ENCODE measurements around the gene DDO.
A peak's percentile ranks its signal among the peaks of the same experiment; 100 is the strongest.

The DDO gene, protein sequence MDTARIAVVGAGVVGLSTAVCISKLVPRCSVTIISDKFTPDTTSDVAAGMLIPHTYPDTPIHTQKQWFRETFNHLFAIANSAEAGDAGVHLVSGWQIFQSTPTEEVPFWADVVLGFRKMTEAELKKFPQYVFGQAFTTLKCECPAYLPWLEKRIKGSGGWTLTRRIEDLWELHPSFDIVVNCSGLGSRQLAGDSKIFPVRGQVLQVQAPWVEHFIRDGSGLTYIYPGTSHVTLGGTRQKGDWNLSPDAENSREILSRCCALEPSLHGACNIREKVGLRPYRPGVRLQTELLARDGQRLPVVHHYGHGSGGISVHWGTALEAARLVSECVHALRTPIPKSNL

DNA sequence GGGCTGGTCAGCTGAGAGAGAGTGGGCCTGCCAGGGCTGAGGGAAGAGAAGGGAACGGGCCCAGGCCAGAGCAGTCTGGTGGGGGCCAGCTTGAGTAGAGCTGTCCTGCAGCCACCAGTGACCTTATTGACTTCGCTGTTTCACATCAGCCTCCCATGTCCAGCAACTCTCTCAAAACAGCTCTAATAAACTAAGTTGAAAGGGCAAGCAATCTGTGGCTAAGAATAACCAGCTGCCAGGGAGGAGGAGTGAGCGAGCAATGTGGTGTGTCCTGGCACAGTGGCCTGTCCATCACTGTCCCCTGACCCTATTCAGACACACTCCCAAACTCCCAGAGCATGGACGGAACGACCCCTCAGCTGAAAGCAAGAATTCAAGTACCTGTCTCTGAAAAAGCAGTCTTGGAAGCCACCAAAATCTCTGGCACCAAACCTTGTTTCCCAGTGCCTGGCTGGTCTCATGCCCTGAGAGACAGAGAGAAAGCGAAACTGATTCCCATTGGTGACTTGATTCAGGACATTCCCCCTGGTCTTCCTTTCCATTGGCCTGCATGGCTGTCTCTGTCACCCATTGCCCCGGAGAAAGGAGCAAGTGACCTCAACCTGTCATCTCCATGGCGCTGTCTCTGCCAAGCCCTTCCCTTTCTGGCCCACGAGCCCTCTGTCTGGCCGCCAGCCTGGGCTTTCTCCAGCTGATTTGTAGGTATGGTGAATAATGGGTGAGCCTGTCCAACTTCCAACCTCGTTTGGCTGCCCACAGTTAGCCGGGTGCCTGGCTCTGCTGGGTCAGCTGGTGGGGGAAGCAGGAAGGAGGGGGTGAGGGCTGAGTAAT lies at the start of gene DDO:
Gene DDO, minus strand, starts transcription at position 490 of the 831 bp plus-strand sequence. CDS start 2,113 bp downstream, outside the sequence.
- no peak for DNase-seq

DNA sequence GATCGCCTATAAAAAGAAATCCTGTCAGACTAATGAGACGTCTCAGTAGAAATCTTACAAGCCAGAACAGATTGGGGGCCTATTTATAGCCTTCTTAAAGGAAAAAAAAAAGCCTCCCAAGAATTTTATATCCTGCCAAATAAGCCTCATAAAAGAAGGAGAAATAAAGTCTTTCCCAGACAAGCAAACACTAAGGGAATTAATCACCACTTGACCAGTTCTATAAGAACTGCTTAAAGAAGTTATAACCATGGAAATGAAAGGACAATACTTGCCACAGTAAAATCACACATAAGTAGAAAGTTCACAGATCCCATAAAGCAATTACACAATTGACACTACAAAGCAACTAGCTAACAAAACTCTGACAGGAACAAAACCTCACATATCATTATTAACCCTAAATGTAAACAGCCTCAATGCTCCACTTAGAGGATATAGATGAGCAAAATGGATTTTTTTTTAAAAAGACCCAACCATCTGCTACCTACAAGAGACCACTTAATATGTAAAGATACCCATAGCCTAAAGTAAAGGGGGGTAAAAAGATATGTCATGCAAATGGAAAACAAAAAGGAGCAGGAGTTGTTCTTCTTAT lies 47.6 kb upstream of the DDO start:
- DNase-seq, result no peak

DNA sequence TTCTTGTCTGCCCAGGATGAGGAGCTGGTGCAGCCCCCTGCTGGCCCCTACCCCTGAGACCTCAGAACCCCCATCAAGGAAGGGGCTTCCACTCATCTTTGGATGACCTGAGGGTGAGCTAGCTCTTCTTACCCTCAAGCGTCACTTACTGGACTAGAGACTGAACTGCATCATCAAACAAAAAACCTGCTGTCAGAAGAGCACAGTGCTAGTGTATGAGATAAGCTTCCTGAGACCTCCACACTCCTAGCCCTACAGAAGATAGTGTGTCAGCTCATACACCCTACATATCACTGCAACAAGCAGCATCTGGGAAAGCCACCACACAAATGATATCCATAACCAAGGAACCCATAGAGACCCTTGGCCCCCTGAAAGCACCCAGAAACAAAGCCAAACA lies 46.0 kb upstream of the DDO start:
- no peak for DNase-seq

DNA sequence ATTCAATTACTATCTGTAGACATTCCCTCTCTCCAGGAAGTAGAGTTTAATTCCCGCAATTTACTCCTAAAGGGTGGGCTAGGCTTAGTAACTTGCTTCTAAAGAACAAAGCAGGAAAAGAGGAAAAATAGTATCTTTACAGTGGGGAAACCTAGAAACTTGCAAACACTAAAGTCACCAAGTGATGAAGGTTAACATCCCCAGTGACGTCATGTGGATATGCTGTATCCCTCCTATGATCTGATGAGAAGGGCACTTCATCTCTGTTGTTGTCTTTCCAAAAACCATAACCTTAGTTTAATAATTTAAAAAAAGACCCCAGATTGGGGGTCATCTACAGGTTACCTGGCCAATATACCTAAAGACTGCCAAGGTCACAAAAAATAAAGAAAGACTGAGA lies 43.8 kb upstream of the DDO start:
- DNase-seq, result no peak

DNA sequence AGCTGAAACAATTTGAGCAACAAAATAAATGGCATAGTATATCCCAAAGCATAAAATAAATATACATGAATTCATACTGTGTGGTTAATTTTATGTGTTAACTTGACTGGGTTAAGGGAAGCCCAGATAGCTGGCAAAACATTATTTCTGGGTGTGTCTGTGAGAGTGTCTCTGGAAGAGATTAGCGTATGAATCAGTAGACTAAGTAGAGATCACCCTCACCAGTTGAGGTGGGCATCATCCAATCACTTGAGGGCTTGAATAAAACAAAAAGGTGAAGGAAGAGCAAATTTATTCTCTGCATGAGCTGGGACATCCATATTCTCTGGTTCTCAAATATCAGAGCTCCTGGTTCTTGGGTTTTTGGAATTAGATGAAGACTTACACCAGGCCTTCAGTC lies 43.1 kb upstream of the DDO start:
- no peak for DNase-seq

DNA sequence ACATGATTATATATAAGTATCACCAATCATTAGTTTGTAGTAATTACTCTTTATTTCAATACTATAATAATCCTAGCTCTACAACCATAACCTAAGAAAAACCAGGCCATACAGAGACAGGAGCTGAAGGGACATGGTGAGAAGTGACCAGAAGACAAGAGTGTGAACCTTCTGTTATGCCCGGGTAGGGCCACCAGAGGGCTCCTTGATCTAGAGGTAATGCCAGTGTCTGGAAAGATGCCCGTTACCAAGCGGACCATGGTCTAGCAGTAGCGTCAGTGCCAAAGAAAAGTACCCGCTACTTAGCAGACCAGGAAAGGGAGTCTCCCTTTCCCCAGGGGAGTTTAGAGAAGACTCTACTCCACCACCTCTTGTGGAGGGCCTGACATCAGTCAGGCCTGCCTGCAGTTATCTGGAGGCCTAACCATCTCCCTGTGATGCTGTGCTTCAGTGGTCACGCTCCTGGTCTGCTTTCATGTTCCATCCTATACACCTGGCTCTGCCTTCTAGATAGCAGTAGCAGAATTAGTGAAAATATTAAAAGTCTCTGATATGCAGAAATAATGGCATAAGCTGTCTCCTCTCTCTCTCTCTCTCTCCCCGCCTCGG lies 42.3 kb upstream of the DDO start:
- DNase-seq, result peak; percentile 78

DNA sequence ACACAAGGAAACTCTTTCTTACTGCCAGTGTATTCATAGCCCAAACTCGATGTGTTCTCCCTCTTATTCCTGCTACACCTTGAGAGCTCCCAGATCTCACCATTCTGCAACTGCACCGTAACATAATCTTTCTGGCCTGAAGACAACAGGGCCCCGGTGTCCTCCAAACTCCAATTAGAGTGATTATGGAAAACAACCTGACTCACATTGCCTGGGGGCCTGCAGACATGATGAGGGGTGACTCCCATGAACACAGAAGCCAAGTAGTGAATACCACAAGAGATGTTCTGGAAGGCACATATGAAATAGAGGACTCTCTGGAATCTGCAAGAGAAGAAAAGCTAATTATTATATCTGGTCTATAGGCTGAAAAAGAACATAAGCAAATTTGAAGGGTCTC lies 41.3 kb upstream of the DDO start:
- no peak for DNase-seq

DNA sequence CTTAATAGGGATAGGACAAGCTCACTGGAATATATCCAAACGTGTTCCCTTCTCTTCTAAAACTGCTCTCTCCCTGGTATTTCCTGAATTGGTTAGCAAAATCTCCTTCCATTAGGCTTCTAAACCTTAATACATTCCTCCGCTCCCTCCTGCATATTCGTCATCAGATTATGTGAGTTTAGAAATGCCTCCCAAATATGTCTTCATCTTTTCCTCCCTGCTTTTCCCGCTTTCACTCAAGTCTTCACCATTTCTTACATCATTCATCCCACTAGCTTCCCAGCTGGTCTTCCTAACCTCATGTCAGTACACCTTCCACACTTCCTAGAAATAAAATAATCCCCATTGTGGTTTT lies 34.1 kb upstream of the DDO start:
- no peak for DNase-seq

DNA sequence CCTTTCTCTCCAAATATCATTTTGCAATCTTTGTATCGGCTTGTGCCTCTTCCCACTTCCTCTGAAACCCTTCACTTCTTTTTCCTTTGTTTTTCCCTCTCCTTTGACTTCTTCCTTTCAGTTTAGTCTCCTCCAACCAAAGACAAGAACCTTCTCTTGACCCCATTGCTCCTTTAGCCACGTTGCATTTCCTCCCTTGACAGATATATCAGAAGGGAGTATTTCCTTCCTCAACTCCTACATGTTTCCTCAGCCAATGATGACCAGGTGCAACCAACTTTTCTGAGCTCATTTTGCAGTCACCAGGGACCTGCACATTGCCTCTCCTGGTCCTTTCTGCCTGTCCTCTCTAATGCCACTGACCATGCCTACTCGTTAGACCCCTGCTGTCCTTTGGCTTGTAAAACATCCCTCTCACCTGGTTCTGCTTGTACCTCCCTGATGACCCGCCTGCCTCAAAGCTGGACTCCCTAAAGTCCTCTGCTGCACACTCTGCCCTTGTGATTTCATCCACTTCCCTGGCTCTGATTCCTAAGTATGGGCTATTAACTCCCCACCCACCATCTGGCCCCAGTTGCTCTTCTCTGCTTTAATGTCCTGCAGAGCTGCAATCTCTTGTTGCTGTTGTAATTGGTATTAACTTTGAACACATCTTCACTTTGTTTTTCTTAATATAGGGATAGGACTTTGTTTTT lies 33.6 kb upstream of the DDO start:
- DNase-seq, result peak; percentile 98 to 99

DNA sequence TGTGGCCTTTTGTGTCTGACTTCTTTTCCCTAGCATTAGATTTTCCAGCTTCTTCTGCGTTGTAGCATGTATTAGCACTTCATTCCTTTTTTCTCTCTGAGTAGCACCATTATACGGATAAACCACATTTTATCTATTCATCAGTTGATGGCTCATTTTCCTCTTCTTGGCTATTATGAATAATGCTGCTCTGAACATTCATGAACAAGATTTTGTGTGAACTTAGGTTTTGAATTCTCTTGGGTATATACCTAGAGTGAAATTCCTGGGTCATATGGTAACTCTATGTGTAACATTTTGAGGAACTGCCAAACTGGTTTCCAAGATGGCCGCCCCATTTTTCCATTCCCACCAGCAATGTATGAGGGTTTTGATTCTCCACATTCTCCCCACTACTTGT lies 32.4 kb upstream of the DDO start:
- no peak for DNase-seq

DNA sequence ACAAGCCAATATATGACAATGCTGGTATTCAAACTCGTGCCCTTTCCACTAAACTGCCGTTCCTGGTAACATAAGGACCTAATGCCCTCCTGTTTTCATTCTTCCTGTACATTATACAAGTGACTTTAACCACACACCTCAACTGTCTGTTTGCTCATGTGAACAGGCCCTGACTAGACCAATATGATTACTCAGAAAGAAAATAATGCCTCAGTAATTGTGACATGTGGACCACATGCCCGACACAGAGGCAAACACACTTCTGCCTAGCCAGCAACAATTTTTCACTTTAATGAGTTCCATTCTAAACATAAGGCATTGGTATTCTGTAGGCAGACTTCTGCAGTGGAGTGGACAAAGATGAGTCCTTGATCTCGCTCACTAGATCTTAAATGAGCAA lies 31.0 kb upstream of the DDO start:
- no peak for DNase-seq

DNA sequence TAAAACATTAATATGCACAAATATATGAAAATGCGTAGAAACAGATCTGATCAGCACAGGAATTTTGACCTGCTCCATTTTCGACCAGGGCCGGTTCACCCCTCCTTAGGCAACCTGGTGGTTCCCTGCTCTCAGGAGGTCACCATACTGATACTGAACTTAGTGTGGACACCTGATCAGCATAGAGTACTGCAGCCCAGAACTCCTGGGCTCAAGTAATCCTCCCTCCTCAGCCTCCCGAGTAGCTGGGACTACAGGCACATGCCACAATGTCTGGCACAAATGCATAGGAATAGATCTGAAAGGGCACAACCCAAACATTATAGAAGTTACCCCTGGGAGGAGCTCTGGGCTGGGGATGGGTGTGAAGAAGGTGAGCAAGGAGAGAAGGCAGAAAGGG lies 24.7 kb upstream of the DDO start:
- no peak for DNase-seq

DNA sequence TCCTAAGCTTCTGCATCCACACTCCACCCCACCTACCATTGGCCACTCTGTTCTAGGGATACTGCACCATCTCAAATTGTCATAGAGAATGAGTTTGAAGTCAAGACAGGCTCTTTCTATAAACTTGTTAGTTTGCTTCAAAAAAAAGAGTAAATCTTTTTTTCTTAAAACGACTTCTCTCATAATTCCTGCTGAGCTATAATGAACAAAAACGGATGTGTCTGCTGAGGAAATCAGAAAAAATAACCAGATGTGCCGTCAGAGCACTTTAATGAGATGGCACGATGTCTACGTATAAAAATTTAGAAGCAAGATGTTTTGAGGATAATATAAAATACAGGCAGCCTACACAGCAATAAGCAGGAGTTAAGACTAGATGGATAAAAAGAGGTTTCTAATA lies 24.0 kb upstream of the DDO start:
- DNase-seq, result no peak

DNA sequence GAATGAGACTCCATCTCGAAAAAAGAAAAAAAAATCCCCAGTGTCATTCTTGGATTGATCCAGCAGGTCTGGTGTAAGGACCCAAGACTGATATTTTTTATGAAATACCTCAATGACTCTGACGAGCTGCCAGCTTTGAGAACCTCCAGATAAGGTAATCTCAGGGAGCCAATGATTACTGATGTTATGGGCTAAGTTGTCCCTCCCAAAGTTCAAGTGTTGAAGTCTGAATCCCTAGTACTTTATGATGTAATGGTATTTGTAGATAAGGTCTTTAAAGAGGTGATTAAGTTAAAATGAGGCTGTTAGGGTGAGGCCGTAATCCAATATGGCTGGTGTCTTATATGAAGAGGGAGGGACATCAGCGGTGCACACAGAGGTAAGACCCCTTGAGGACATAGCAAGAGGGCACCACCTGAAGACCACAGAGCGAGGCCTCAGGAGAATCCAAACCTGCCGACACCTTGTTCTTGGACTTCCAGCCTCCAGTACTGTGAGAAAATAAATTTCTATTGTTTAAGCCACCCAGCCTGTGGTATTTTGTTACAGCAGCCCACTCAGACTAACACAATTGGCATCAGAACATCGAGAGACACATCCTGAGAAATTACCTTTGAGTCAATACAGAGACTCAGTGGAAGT lies 19.7 kb upstream of the DDO start:
- no peak for DNase-seq

DNA sequence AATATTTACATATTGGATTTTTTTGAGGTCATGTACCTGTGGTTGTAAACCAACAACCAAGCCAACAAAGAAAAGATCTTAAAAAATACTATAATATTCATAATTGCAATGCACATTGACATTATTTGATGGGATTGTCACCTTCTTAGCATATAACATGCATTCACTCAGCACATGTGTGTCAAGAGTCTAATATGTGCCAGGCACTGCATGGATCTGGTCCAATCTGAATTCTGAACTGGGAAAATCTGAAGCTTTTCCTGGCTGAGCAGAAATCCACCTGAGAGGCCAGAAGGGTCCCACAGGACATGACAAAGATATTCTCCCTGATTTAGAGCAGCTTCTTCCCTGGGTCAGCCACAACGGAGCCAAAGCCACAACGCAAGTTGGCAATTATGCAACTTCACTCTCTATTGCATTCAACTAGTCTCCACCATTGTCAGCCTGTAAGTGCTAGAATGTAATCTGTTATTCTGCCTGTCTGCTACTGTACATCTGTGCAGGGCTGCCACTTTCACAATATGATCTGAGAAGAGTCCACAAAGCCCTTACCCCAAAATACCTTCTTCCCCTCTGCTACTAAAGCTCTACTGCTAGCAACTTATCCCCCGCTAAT lies 17.0 kb upstream of the DDO start:
- peak; percentile 82 to 87 for DNase-seq

DNA sequence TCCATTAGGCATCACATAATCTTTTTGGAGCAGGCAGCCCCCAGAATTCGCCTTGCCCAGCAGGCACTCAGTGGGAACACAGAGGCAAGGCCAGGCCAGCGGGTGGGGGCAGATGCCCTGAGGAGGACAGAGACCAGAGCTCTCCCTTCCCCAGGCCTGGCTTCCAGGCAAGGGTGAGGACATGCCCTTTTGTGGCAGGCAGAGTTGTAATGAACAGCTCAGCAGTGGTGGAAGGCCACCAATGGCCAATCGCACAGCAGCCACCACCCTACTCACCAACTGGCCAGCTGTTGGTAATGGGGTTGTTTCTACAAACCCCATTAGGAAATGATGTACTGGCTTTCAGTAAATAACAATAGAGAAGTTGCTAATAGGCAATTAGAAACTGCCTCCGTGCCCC lies 15.4 kb upstream of the DDO start:
- DNase-seq, result no peak

DNA sequence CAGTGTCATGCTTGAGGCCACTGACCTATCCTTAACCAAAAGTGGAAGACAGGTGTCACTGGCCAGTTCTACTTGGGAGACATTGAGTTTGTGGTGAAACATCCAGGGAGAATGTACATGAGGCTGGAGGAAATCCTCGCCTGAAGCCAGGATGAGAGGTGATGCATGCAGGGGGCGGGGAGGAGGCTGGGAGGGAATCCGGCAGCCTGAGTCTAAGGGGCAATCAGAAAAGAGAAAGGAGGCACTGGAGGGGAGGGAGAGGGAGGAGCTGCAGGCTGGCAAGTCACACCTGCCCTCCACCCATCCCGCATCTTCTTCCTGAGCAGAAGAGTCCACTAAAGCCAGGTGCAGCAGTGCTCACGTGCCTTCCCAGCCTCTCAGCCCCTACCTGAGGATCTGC lies 14.9 kb upstream of the DDO start:
- DNase-seq, result no peak

DNA sequence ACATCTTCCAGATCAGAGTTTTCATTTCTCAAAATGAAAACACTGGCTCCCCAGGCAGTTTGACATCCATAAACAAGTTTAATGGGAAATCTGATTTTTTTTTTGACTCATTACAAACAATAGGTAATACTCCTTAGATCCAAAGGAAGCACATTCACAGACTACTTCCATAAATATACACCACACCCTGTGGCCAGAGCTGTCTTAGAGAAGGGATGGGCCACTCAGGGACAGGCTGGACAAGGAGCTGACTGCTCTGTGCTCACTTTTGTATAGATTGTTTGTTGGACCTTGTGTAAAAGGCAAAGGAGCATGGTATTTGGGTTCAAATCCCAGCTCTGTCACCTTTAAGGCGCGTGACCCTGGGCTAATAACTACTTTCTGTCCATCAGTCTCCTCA lies 12.8 kb upstream of the DDO start:
- no peak for DNase-seq

DNA sequence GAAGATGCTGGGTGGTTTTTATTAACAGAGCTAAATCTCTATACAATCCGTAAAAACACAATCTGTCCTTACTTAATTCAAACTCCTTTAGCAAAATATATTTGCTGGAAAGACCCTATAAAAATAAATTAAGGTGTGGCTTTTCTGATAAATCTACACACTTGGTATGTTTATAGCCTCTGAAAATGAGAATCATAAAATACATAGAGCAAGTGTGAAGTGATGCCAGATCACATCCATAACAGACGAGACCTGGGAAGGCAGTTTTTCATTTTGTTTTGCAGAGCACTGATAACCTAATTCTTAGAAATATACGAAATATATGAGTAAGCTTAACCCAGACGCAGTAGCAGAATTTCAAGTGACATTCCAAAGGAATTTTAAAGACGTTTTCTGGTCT lies 10.4 kb upstream of the DDO start:
- DNase-seq, result no peak

DNA sequence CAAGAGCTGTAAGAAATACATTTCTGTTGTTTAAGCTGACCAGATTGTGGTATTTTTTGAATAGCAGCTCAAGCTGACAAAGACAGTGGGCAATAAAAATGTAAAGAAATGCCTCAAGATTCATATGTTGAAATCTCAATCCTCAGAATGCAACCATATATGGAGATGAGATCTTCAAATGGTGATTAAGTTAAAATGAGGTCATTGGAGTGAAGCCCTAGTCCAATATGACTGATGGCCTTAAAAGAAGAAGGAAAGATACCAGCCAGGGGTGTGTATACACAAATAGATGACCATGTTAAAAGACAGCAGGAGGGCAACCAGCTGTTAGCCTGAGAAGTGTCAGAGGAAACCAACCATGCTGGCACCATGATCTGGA lies 7.1 kb upstream of the DDO start:
- DNase-seq, result peak; percentile 40 to 53

DNA sequence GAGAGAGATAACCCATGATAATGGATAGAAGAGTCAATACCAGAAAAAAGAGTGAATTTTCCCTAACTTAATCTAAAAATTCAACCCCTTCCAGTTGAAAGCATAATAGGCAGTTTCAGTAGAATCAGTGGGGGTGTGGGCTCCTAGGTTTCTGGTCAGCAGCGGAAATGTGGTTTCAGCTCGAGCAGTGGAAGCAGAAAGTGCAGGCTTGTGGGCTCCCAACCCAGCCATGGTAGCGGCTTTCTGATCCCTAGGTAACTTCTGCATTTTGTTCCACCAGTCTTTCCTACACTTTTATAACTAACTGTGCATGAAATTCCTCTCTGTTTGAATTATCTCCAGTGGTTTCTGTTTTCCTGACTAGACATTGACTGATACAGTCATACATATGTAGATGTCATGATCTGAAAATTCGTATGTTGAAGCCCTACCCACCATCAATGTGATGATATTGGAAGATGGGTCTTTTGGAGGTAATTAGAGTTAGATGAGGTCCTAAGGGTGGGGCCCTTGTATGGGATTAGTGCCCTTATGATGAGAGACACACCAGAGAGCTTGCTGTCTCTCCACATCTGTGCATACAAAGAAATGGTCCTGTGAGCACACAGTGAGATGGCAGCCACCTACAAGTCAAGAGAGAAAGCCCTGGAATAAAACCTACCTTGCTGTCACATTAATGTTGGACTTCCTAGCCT lies 6.5 kb upstream of the DDO start:
- DNase-seq, result peak; percentile 95 to 97

Data from AML-193 (cell line).